ENCODE data around the gene TBC1D2. TPM values are rescaled to one million over a fixed set of nuclear protein-coding genes. Genes with fewer than 3 reads are reported as not detected.

The TBC1D2 gene
- total and polyA plus RNA-seq, 2 of the 13 experiments (the other 11 are each of a cell fraction or from before 2014, with no cell fraction given), result 2.0 to 2.8 TPM

GRCh38 chr9:98157372-98157771, 98.1 kb downstream of the TBC1D2 start:
- CTCF ChIA-PET (ENCODE audit: low intra/inter-chr PET ratio, low total read pairs), result no interaction called here
- H3K36me3 ChIP-seq (replicated peaks in 1 of 2; ENCODE audit: control insufficient read depth in 1 of 2, insufficient read depth in 2 of 2, low read length in 2 of 2), result peaks cover 5 to 25% of the 10 kb centered on the region in 2 experiments; a peak in 4 of 5 replicates
- ATAC-seq (no peak), DNase-seq (ENCODE audit: low spot score) (no peak), FAIRE-seq (no peak)
- intact Hi-C loops (cut with micrococcal nuclease; ENCODE audit: unreplicated experiment), result no loop called here
- no peak overlapping the region for H2AFZ ChIP-seq (ENCODE audit: low read length)
- H3K9me3 ChIP-seq (ENCODE audit: low read length), result no peaks in the 10 kb centered on the region
- H3K4me2 ChIP-seq (ENCODE audit: low read depth, low read length), result no peak overlapping the region
- BruUV-seq (replicated peaks), result no TSS peak
- H3K9ac ChIP-seq (ENCODE audit: insufficient read depth, low read depth, low read length), result no peak overlapping the region
- POLR2A ChIA-PET, result interaction anchor here (1.9 kb wide), 1 partner anchor 38 kb away, joined by 5 read pairs; the partner anchor contains the start of gene TRIM14
- H3K4me1 ChIP-seq (ENCODE audit: insufficient read depth, low read length), result peaks cover 41% of the 10 kb centered on the region
- peaks cover 7% of the 10 kb centered on the region for H3K79me2 ChIP-seq (ENCODE audit: insufficient read depth, low read length)
- WGBS (ENCODE audit: low lambda C conversion rate), result 96% methylated on average over 10 of the region's 10 CpGs
- H3K27me3 ChIP-seq (ENCODE audit: control insufficient read depth in 1 of 2, insufficient read depth in 2 of 2, low read length in 2 of 2), result no peaks in the 10 kb centered on the region
- no peak for TF ChIP-seq ZNF619 (CRISPR knock-in tag; IDR thresholded peaks at IDR 0.05)
- 0 out of 2 replicates have a peak, but pooled peaks have one; percentile 13 for TF ChIP-seq ZNF687 (CRISPR knock-in tag; IDR thresholded peaks at IDR 0.05)
- no peaks in the 10 kb centered on the region for H4K20me1 ChIP-seq (ENCODE audit: insufficient read depth, low read length)
- no peak overlapping the region for H3K27ac ChIP-seq (ENCODE audit: extremely low read length, insufficient read depth, low read length)
- H3K4me3 ChIP-seq (replicated peaks in 1 of 3; ENCODE audit: insufficient read depth in 1 of 3, low read depth in 2 of 3, low read length in 3 of 3), result no peak overlapping the region
- in situ Hi-C loops (cut with HindIII; ENCODE audit: extremely low pct_ligation_motif_present, low pct_unique_long_range_greater_than_20kb), result no loop called here

- DNase-seq (ENCODE audit: low spot score) (no peak), FAIRE-seq (no peak), ATAC-seq (no peak)
- no peaks in the 10 kb centered on the region for H3K27me3 ChIP-seq (ENCODE audit: control insufficient read depth in 1 of 2, insufficient read depth in 2 of 2, low read length in 2 of 2)
- H3K9me3 ChIP-seq (ENCODE audit: low read length), result no peaks in the 10 kb centered on the region
- H3K36me3 ChIP-seq (replicated peaks in 1 of 2; ENCODE audit: control insufficient read depth in 1 of 2, insufficient read depth in 2 of 2, low read length in 2 of 2), result peaks cover 5 to 25% of the 10 kb centered on the region in 2 experiments; a peak in 4 of 5 replicates
- ChIA-PET CTCF (ENCODE audit: low intra/inter-chr PET ratio, low total read pairs) (no interaction called here), POLR2A (no interaction called here)
- no peak overlapping the region for H3K4me2 ChIP-seq (ENCODE audit: low read depth, low read length)
- TSS peak; percentile 38 for BruUV-seq (replicated peaks)
- H2AFZ ChIP-seq (ENCODE audit: low read length), result no peak overlapping the region
- no peaks in the 10 kb centered on the region for H3K79me2 ChIP-seq (ENCODE audit: insufficient read depth, low read length)
- no peak overlapping the region for H3K9ac ChIP-seq (ENCODE audit: insufficient read depth, low read depth, low read length)
- H3K4me1 ChIP-seq (ENCODE audit: insufficient read depth, low read length), result peaks cover 54% of the 10 kb centered on the region
- H3K4me3 ChIP-seq (replicated peaks in 1 of 3; ENCODE audit: insufficient read depth in 1 of 3, low read depth in 2 of 3, low read length in 3 of 3), result no peak overlapping the region
- TF ChIP-seq ISX (CRISPR knock-in tag; conservative IDR thresholded peaks at IDR 0.05) (no peak), SRY (CRISPR knock-in tag; IDR thresholded peaks at IDR 0.05) (no peak), ZNF550 (CRISPR knock-in tag; IDR thresholded peaks at IDR 0.05; ENCODE audit: borderline replicate concordance) (no peak), YEATS2 (CRISPR knock-in tag; IDR thresholded peaks at IDR 0.05; ENCODE audit: borderline replicate concordance) (no peak), RNF2 (conservative IDR thresholded peaks at IDR 0.05; ENCODE audit: low read depth) (no peak), TFDP2 (CRISPR knock-in tag; IDR thresholded peaks at IDR 0.05) (no peak), CERS6 (CRISPR knock-in tag; IDR thresholded peaks at IDR 0.05) (no peak), ZNF720 (CRISPR knock-in tag; IDR thresholded peaks at IDR 0.05) (no peak), ZNF44 (CRISPR knock-in tag; IDR thresholded peaks at IDR 0.05) (no peak)
- H3K27ac ChIP-seq (ENCODE audit: extremely low read length, insufficient read depth, low read length), result no peak overlapping the region
- intact Hi-C loops (cut with micrococcal nuclease; ENCODE audit: unreplicated experiment), result no loop called here
- no peaks in the 10 kb centered on the region for H4K20me1 ChIP-seq (ENCODE audit: insufficient read depth, low read length)
- WGBS (ENCODE audit: low lambda C conversion rate), result 96% methylated on average over 2 of the region's 2 CpGs
- in situ Hi-C loops (cut with HindIII; ENCODE audit: extremely low pct_ligation_motif_present, low pct_unique_long_range_greater_than_20kb), result no loop called here
Measured at GRCh38 chr9:98154678-98155077, 100.8 kb downstream of the TBC1D2 start.

All from HepG2 (cell line).